ENCODE measurements around the gene PCDHB13. TPM values are rescaled to one million over a fixed set of nuclear protein-coding genes. Genes with fewer than 3 reads are reported as not detected.
"Not testable (repeated sequence)": the region's sequence is repeated elsewhere in the genome, so short reads cannot be mapped to it uniquely, and the experiment has no call there.

The PCDHB13 gene
- total RNA-seq, 1 donor from 2014 or later, result 12.7 TPM

GRCh38 chr5:141186897-141187512, 26.7 kb upstream of the PCDHB13 start, which contains the start of gene PCDHB9:
Gene PCDHB9, plus strand, starts transcription at chr5:141187161. Its CDS starts 158 bp downstream, at chr5:141187319.
- Mint-ChIP-seq H3K4me3 (ENCODE audit: unreplicated experiment) (peak within 1 kb of the TSS; percentile 68), H3K4me1 (ENCODE audit: low read depth, unreplicated experiment) (no peaks in the 10 kb centered on the region), H3K9me3 (ENCODE audit: unreplicated experiment) (peaks cover 47% of the 10 kb centered on the region), H3K27ac (ENCODE audit: unreplicated experiment) (peak within 1 kb of the TSS; percentile 90), H3K27me3 (ENCODE audit: unreplicated experiment) (peaks cover 19% of the 10 kb centered on the region), H3K36me3 (ENCODE audit: unreplicated experiment) (peaks cover 64% of the 10 kb centered on the region)
- peak; percentile 67 for TF ChIP-seq CTCF (IDR thresholded peaks at IDR 0.05; ENCODE audit: partially characterized antibody, unreplicated experiment)
- peak; percentile 45 for DNase-seq

- H3K4me1 Mint-ChIP-seq (ENCODE audit: low read depth, unreplicated experiment); DNase-seq; H3K4me3 Mint-ChIP-seq (ENCODE audit: unreplicated experiment); H3K27ac Mint-ChIP-seq (ENCODE audit: unreplicated experiment): not testable (repeated sequence)
- Mint-ChIP-seq H3K9me3 (ENCODE audit: unreplicated experiment) (peaks cover 47% of the 10 kb centered on the region), H3K27me3 (ENCODE audit: unreplicated experiment) (peaks cover 16% of the 10 kb centered on the region), H3K36me3 (ENCODE audit: unreplicated experiment) (peaks cover 64% of the 10 kb centered on the region)
Observed at GRCh38 chr5:141188682-141189081, 25.0 kb upstream of the PCDHB13 start.

GRCh38 chr5:141189131-141189530, 24.6 kb upstream of the PCDHB13 start:
- peaks cover 16% of the 10 kb centered on the region for H3K27me3 Mint-ChIP-seq (ENCODE audit: unreplicated experiment)
- peaks cover 65% of the 10 kb centered on the region for H3K36me3 Mint-ChIP-seq (ENCODE audit: unreplicated experiment)
- not testable (repeated sequence) for DNase-seq; H3K4me3 Mint-ChIP-seq (ENCODE audit: unreplicated experiment); H3K27ac Mint-ChIP-seq (ENCODE audit: unreplicated experiment); H3K4me1 Mint-ChIP-seq (ENCODE audit: low read depth, unreplicated experiment)
- H3K9me3 Mint-ChIP-seq (ENCODE audit: unreplicated experiment), result peaks cover 47% of the 10 kb centered on the region

- peaks cover 12% of the 10 kb centered on the region for H3K27me3 Mint-ChIP-seq (ENCODE audit: unreplicated experiment)
- H3K27ac Mint-ChIP-seq (ENCODE audit: unreplicated experiment), result peak within 1 kb of the TSS; percentile 82
Observed at GRCh38 chr5:141192110-141192725, 21.5 kb upstream of the PCDHB13 start, which contains the start of gene PCDHB10. Gene PCDHB10, plus strand, starts transcription at chr5:141192353. Its CDS starts 200 bp downstream, at chr5:141192553.

GRCh38 chr5:141194332-141194731, 19.4 kb upstream of the PCDHB13 start:
- H3K4me1 Mint-ChIP-seq (ENCODE audit: low read depth, unreplicated experiment); H3K27ac Mint-ChIP-seq (ENCODE audit: unreplicated experiment); DNase-seq; H3K27me3 Mint-ChIP-seq (ENCODE audit: unreplicated experiment): not testable (repeated sequence)
- H3K4me3 Mint-ChIP-seq (ENCODE audit: unreplicated experiment), result peak overlapping the region; percentile 30
- peaks cover 29% of the 10 kb centered on the region for H3K9me3 Mint-ChIP-seq (ENCODE audit: unreplicated experiment)
- H3K36me3 Mint-ChIP-seq (ENCODE audit: unreplicated experiment), result peaks cover 58% of the 10 kb centered on the region

More at GRCh38 chr5:141192110-141192725, 21.5 kb upstream of the PCDHB13 start, which contains the start of gene PCDHB10:
- DNase-seq, result peak; percentile 74
- H3K9me3 Mint-ChIP-seq (ENCODE audit: unreplicated experiment), result peaks cover 33% of the 10 kb centered on the region
- H3K4me3 Mint-ChIP-seq (ENCODE audit: unreplicated experiment), result peak within 1 kb of the TSS; percentile 86
- H3K36me3 Mint-ChIP-seq (ENCODE audit: unreplicated experiment), result peaks cover 61% of the 10 kb centered on the region
- TF ChIP-seq CTCF (IDR thresholded peaks at IDR 0.05; ENCODE audit: partially characterized antibody, unreplicated experiment), result peak; percentile 64
- no peaks in the 10 kb centered on the region for H3K4me1 Mint-ChIP-seq (ENCODE audit: low read depth, unreplicated experiment)

GRCh38 chr5:141196363-141196762, 17.4 kb upstream of the PCDHB13 start:
- Mint-ChIP-seq H3K27me3 (ENCODE audit: unreplicated experiment) (peaks cover 8% of the 10 kb centered on the region), H3K4me1 (ENCODE audit: low read depth, unreplicated experiment) (no peaks in the 10 kb centered on the region), H3K9me3 (ENCODE audit: unreplicated experiment) (peaks cover 29% of the 10 kb centered on the region), H3K27ac (ENCODE audit: unreplicated experiment) (no peak overlapping the region), H3K4me3 (ENCODE audit: unreplicated experiment) (no peak overlapping the region), H3K36me3 (ENCODE audit: unreplicated experiment) (peaks cover 67% of the 10 kb centered on the region)
- DNase-seq, result no peak
- TF ChIP-seq CTCF (IDR thresholded peaks at IDR 0.05; ENCODE audit: partially characterized antibody, unreplicated experiment), result no peak

Measured in glutamatergic neuron (in vitro differentiated cells).